Smooth muscle cell (in vitro differentiated cells): ENCODE results near the gene ADD2. TPM values are rescaled to one million over a fixed set of nuclear protein-coding genes. Genes with fewer than 3 reads are reported as not detected.

Experiments
- DNase-seq: peaks from one replicate; lab custom pipeline; 2025; ENCODE audit not compliant: unreplicated experiment; lab: John Stamatoyannopoulos, UW
- H2AFZ ChIP-seq: fragments of 200-600 bp; sonication (generic); 2 replicates; pipeline ENCODE4 v1.6.0; 2016; ENCODE audit warnings: antibody characterized with exemption, low read depth, mild to moderate bottlenecking
- H3F3A ChIP-seq: fragments of 200-600 bp; sonication (generic); 2 replicates; pipeline ENCODE4 v1.6.0; 2017; ENCODE audit warnings: antibody characterized with exemption, low read depth
- H3K27ac ChIP-seq: fragments of 200-600 bp; sonication (generic); 2 replicates; pipeline ENCODE4 v1.5.1; 2016; ENCODE audit warnings: low read depth, mild to moderate bottlenecking
- H3K27me3 ChIP-seq: fragments of 200-600 bp; sonication (generic); 2 replicates; pipeline ENCODE4 v1.6.1; 2016; ENCODE audit warnings: low read depth, mild to moderate bottlenecking
- H3K36me3 ChIP-seq: fragments of 200-600 bp; sonication (generic); 2 replicates; pipeline ENCODE4 v1.5.1; 2016; ENCODE audit warnings: low read depth
- H3K4me1 ChIP-seq: fragments of 200-600 bp; sonication (generic); 2 replicates; pipeline ENCODE4 v1.5.1; 2016; ENCODE audit warnings: low read depth
- H3K4me2 ChIP-seq: fragments of 200-600 bp; sonication (generic); 2 replicates; pipeline ENCODE4 v1.6.0; 2016; ENCODE audit warnings: mild to moderate bottlenecking
- H3K4me3 ChIP-seq: fragments of 200-600 bp; sonication (generic); 2 replicates; pipeline ENCODE4 v1.5.1; 2016; ENCODE audit warnings: mild to moderate bottlenecking
- H3K79me2 ChIP-seq: fragments of 200-600 bp; sonication (generic); 2 replicates; pipeline ENCODE4 v1.6.0; 2016; ENCODE audit warnings: low read depth, mild to moderate bottlenecking
- H3K9ac ChIP-seq: fragments of 200-600 bp; sonication (generic); 2 replicates; pipeline ENCODE4 v1.6.0; 2016; ENCODE audit warnings: low read depth
- H3K9me3 ChIP-seq: fragments of 200-600 bp; sonication (generic); replicated peaks from 2 replicates; pipeline ENCODE4 v1.5.1; 2016; ENCODE audit warnings: low read depth
- H4K20me1 ChIP-seq: fragments of 200-600 bp; sonication (generic); 2 replicates; pipeline ENCODE4 v1.6.0; 2016; ENCODE audit warnings: low read depth
- CTCF ChIP-seq: fragments of 200-600 bp; sonication (generic); IDR thresholded peaks from 2 replicates; pipeline ENCODE4 v1.5.1; 2017; ENCODE audit warnings: borderline replicate concordance, mild to moderate bottlenecking, antibody characterized with exemption; ENCODE audit not compliant: insufficient read depth, poor library complexity, severe bottlenecking
- WGBS: methylation state at CpG from one replicate; pipeline ENCODE4 v1.1.7; 2016; ENCODE audit warnings: low lambda C conversion rate; 5-methylcytosine and 5-hydroxymethylcytosine counted together
- polyA plus RNA-seq: library from polyadenylated mRNA; unstranded; fragments of >200 nt; fragmentation: Nextera tagmentation; extraction: Ambion mirVana; gene quantifications from 2 replicates; pipeline ENCODE4 v1.2.1, GENCODE V29; 2016
- total RNA-seq: library from RNA; depleted of rRNA; stranded (reverse); fragments of >200 nt; gene quantifications from 2 replicates; pipeline ENCODE4 v1.2.3, GENCODE V29; 2014

Gene ADD2
- total and polyA plus RNA-seq, 2 experiments from 2014 or later = 4.3 to 7.1 TPM

GRCh38 chr2:70771446-70771845 is 3.4 kb upstream of the ADD2 start:
- no peak for DNase-seq
- no peak for TF ChIP-seq CTCF
- H3K9me3 ChIP-seq = no peaks in the 10 kb centered on the region
- H3K79me2 ChIP-seq = no peaks in the 10 kb centered on the region
- no peaks in the 10 kb centered on the region for H3F3A ChIP-seq
- no peak overlapping the region for H3K4me3 ChIP-seq
- H3K36me3 ChIP-seq = no peaks in the 10 kb centered on the region
- H3K4me1 ChIP-seq = peaks cover 3% of the 10 kb centered on the region
- peaks cover 24% of the 10 kb centered on the region for H3K27me3 ChIP-seq
- no peak overlapping the region for H2AFZ ChIP-seq
- H3K4me2 ChIP-seq = no peak overlapping the region
- H3K9ac ChIP-seq = no peak overlapping the region
- H4K20me1 ChIP-seq = no peaks in the 10 kb centered on the region
- 66% methylated on average over 2 of the region's 2 CpGs for WGBS
- no peak overlapping the region for H3K27ac ChIP-seq

- no peak for TF ChIP-seq CTCF
- Histone ChIP-seq H3K9ac (no peak overlapping the region), H3K4me2 (no peak overlapping the region), H3K27me3 (peaks cover 28% of the 10 kb centered on the region), H3K27ac (no peak overlapping the region), H3K4me1 (peaks cover 9% of the 10 kb centered on the region), H2AFZ (no peak overlapping the region), H3K9me3 (no peaks in the 10 kb centered on the region), H3K36me3 (no peaks in the 10 kb centered on the region), H3K79me2 (no peaks in the 10 kb centered on the region), H4K20me1 (no peaks in the 10 kb centered on the region), H3F3A (no peaks in the 10 kb centered on the region), H3K4me3 (no peak overlapping the region)
- WGBS = 73% methylated on average over 2 of the region's 2 CpGs
- no peak for DNase-seq
Measured at GRCh38 chr2:70769450-70769849, 1.4 kb upstream of the ADD2 start.

- no peaks in the 10 kb centered on the region for H4K20me1 ChIP-seq
- H3K9me3 ChIP-seq = no peaks in the 10 kb centered on the region
- no peak overlapping the region for H3K27ac ChIP-seq
- H3K9ac ChIP-seq = no peak overlapping the region
- no peak for TF ChIP-seq CTCF
- peaks cover 9% of the 10 kb centered on the region for H3K4me1 ChIP-seq
- H2AFZ ChIP-seq = no peak overlapping the region
- no peaks in the 10 kb centered on the region for H3K79me2 ChIP-seq
- H3K36me3 ChIP-seq = no peaks in the 10 kb centered on the region
- H3K4me2 ChIP-seq = peak overlapping the region; percentile 59
- peaks cover 28% of the 10 kb centered on the region for H3K27me3 ChIP-seq
- no peaks in the 10 kb centered on the region for H3F3A ChIP-seq
- peak overlapping the region; percentile 16 for H3K4me3 ChIP-seq
- WGBS = 40% methylated on average over 7 of the region's 7 CpGs
- DNase-seq = no peak
Measured at GRCh38 chr2:70768590-70769085, 638 bp upstream of the ADD2 start.

- H3K4me2 ChIP-seq = peak overlapping the region; percentile 100
- H2AFZ ChIP-seq = peak overlapping the region; percentile 98
Measured at GRCh38 chr2:70767079-70767698, 811 bp downstream of the ADD2 start.

More at GRCh38 chr2:70767079-70767698, 811 bp downstream of the ADD2 start:
- no peaks in the 10 kb centered on the region for H3F3A ChIP-seq
- no peaks in the 10 kb centered on the region for H3K9me3 ChIP-seq
- peaks cover 9% of the 10 kb centered on the region for H3K4me1 ChIP-seq
- no peaks in the 10 kb centered on the region for H3K36me3 ChIP-seq
- H3K4me3 ChIP-seq = peak overlapping the region; percentile 71
- H4K20me1 ChIP-seq = no peaks in the 10 kb centered on the region
- no peak for TF ChIP-seq CTCF
- no peak for DNase-seq
- WGBS = 1% methylated on average over 31 of the region's 51 CpGs
- H3K27ac ChIP-seq = no peak overlapping the region
- H3K27me3 ChIP-seq = peaks cover 28% of the 10 kb centered on the region
- H3K79me2 ChIP-seq = no peaks in the 10 kb centered on the region
- no peak overlapping the region for H3K9ac ChIP-seq
